ENCODE measurements around the gene TMF1.

GRCh38 chr3:69063636-69064035 is 11.5 kb upstream of the TMF1 start:
- TF ChIP-seq POLR2A (IDR thresholded peaks at IDR 0.05; ENCODE audit: low read length) (no peak), GATA1 (IDR thresholded peaks at IDR 0.05; ENCODE audit: low read depth, low read length) (no peak)
